ENCODE results near the gene FOXRED1.

DNA sequence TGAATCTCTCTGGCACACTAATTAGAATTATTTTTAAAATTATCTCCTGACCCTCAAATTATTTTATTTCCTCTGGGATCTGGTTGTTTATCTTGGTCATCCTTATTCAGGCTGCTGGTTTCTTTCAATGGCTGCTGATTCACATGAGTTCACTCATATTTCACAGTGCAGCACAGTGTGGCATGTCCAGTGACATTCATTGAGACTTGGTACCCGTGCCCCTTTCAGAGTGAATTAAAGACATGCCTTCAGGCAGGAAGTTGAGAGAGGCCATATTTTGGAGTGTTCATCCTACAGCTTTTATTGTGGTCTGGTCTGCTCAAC lies 48.4 kb downstream of the FOXRED1 start:
- TF ChIP-seq, protein P1, sequence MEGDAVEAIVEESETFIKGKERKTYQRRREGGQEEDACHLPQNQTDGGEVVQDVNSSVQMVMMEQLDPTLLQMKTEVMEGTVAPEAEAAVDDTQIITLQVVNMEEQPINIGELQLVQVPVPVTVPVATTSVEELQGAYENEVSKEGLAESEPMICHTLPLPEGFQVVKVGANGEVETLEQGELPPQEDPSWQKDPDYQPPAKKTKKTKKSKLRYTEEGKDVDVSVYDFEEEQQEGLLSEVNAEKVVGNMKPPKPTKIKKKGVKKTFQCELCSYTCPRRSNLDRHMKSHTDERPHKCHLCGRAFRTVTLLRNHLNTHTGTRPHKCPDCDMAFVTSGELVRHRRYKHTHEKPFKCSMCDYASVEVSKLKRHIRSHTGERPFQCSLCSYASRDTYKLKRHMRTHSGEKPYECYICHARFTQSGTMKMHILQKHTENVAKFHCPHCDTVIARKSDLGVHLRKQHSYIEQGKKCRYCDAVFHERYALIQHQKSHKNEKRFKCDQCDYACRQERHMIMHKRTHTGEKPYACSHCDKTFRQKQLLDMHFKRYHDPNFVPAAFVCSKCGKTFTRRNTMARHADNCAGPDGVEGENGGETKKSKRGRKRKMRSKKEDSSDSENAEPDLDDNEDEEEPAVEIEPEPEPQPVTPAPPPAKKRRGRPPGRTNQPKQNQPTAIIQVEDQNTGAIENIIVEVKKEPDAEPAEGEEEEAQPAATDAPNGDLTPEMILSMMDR (IDR thresholded peaks at IDR 0.05): no peak
- TF ChIP-seq POLR2A (IDR thresholded peaks at IDR 0.05): no peak

All from body of pancreas (tissue), 4 donors.